Measurements from ENCODE around the gene COL19A1. TPM values are rescaled to one million over a fixed set of nuclear protein-coding genes. Genes with fewer than 3 reads are reported as not detected.

Gene COL19A1
- total and polyA plus RNA-seq, 9 donors = 0.61 to 11.1 (median 2.8) TPM

DNA sequence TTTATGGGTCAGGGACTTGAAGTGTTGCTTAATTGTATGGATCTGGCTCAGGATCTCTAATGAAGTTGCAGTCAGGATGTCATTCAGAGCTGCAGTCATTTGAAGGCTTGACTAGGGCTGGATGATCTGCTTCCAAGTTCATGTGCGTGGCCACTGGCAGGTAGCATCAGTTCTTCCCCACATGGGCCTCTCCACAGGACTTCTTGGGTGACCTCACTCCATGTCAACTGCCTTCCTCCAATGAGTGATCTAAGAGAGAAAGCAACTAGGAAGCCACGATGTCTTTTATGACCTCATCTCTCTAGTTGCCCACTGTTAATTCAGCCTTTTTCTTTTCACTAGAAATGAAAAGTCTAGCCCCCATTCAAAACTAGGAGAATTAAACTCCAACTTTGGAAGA lies 332.4 kb downstream of the COL19A1 start:
- Histone ChIP-seq H3K4me1 (ENCODE audit: control insufficient read depth, insufficient read depth, low read length) (no peaks in the 10 kb centered on the region), H3K4me3 (ENCODE audit: low read length) (no peak overlapping the region), H3K36me3 (ENCODE audit: control insufficient read depth, insufficient read depth, low read length) (no peaks in the 10 kb centered on the region), H3K9me3 (replicated peaks; ENCODE audit: control insufficient read depth, low read depth, low read length) (no peaks in the 10 kb centered on the region), H3K27me3 (ENCODE audit: control insufficient read depth, insufficient read depth, low read length) (no peaks in the 10 kb centered on the region), H3K27ac (ENCODE audit: low read length) (no peak overlapping the region)
- DNase-seq = no peak
- no CpG with 5 or more reads among the region's 2 CpGs for WGBS (ENCODE audit: insufficient coverage)

DNA sequence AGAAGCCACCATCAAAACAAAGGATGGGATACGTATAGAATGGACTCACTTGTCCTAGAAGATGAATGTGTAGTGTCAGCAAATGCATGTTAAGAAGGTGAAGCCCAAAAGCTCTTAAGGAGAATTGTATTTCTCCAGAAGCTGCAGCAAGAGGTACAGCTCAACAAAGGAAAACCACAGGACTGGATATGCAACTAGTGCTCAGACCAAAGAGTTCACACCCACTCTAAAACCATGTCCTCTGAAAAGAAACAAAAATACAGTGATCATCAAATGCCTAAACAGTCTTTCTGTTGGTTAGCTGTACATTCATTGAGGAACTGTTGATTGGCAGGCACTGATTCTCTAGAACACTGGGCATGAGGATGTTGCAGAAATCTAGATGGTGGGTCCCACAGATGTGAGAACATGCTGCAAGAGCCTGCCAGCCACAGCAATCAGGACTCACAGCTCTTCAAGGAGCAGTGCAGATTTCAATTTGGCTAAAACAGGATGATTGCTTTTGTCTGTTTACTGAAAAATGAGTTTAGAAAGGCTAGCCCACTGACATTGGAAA lies 342.0 kb downstream of the COL19A1 start:
- Histone ChIP-seq H3K9me3 (replicated peaks; ENCODE audit: control insufficient read depth, low read depth, low read length) (no peaks in the 10 kb centered on the region), H3K27me3 (ENCODE audit: control insufficient read depth, insufficient read depth, low read length) (no peaks in the 10 kb centered on the region), H3K36me3 (ENCODE audit: control insufficient read depth, insufficient read depth, low read length) (no peaks in the 10 kb centered on the region), H3K4me3 (ENCODE audit: low read length) (no peak overlapping the region), H3K27ac (ENCODE audit: low read length) (no peak overlapping the region), H3K4me1 (ENCODE audit: control insufficient read depth, insufficient read depth, low read length) (no peaks in the 10 kb centered on the region)
- no CpG with 5 or more reads among the region's 1 CpG for WGBS (ENCODE audit: insufficient coverage)
- DNase-seq = no peak

DNA sequence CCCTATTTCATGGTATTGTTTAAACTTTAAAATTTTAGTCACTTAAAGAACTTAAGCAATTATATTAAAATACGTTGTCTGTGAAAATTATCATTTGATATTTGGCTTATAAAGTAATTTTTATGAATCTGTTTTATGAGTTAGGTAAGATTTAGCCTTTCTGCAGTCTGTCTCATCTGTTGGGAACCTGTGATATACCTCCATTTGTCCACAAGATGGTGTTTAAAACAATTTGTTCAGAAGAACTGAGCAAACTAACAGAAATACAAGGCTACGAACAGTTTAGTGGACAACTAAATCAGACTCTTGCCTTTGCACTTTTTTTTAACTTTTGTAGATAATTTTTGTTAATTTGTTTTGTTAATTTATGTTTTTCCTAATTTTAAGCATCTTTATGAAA lies 344.1 kb downstream of the COL19A1 start:
- Histone ChIP-seq H3K4me1 (ENCODE audit: control insufficient read depth, insufficient read depth, low read length) (no peaks in the 10 kb centered on the region), H3K36me3 (ENCODE audit: control insufficient read depth, insufficient read depth, low read length) (no peaks in the 10 kb centered on the region), H3K9me3 (replicated peaks; ENCODE audit: control insufficient read depth, low read depth, low read length) (no peaks in the 10 kb centered on the region), H3K27me3 (ENCODE audit: control insufficient read depth, insufficient read depth, low read length) (no peaks in the 10 kb centered on the region), H3K27ac (ENCODE audit: low read length) (no peak overlapping the region), H3K4me3 (ENCODE audit: low read length) (no peak overlapping the region)
- WGBS (ENCODE audit: insufficient coverage) = no CpG with 5 or more reads among the region's 2 CpGs
- DNase-seq = no peak

DNA sequence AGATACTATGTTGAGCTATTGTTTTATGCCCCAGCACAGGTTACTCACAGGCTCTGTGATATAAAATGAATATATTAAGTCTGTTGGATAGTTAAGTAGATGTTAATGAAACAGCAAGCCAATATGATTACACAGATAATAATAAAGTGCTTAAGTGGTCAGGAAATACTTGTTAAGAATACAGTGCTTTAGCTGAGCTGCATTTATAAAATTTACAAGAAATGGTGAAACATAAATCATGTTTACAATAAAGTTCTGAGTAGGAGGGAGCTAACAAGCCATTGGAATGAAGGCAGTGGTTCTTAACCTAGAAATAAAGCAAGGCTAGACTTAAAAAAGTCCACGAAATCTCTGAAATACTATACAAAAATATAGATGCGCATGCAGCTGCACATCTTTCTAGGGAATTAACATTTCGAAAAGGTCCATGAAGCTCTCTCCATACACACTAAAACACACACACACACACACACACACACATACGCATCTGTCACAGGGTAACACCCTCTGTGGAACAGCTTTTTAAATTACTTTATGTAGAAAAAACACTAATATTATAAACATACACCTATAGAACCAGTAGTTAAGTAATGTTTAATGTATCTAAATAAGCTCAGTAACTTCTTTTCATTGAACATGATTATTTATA lies 349.2 kb downstream of the COL19A1 start:
- Histone ChIP-seq H3K4me1 (ENCODE audit: control insufficient read depth, insufficient read depth, low read length) (no peaks in the 10 kb centered on the region), H3K9me3 (replicated peaks; ENCODE audit: control insufficient read depth, low read depth, low read length) (no peaks in the 10 kb centered on the region), H3K27me3 (ENCODE audit: control insufficient read depth, insufficient read depth, low read length) (no peaks in the 10 kb centered on the region), H3K27ac (ENCODE audit: low read length) (no peak overlapping the region), H3K4me3 (ENCODE audit: low read length) (no peak overlapping the region), H3K36me3 (ENCODE audit: control insufficient read depth, insufficient read depth, low read length) (no peaks in the 10 kb centered on the region)
- WGBS (ENCODE audit: insufficient coverage) = no CpG with 5 or more reads among the region's 4 CpGs
- DNase-seq = no peak

DNA sequence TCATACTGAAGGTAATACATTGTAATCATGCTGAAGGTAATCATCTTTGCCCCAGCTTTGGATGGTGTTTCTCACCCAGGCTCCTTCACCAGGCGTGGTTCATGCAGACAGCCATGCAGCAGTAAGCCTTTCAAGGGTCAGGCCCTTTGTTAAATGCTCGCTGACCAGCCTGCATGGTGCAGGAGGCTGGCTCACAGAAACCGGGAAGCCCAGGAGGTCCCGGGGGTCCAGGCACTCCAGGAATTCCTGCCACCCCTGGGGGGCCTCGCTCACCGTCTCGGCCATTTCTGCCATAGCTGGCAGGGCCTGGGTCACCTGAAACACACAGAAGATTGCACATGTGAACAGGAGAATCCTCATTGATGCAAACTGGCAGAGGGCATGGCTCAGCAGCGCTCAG lies 350.4 kb downstream of the COL19A1 start:
- Histone ChIP-seq H3K4me3 (ENCODE audit: low read length) (no peak overlapping the region), H3K36me3 (ENCODE audit: control insufficient read depth, insufficient read depth, low read length) (no peaks in the 10 kb centered on the region), H3K27ac (ENCODE audit: low read length) (no peak overlapping the region), H3K9me3 (replicated peaks; ENCODE audit: control insufficient read depth, low read depth, low read length) (no peaks in the 10 kb centered on the region), H3K4me1 (ENCODE audit: control insufficient read depth, insufficient read depth, low read length) (no peaks in the 10 kb centered on the region), H3K27me3 (ENCODE audit: control insufficient read depth, insufficient read depth, low read length) (no peaks in the 10 kb centered on the region)
- no peak for DNase-seq
- WGBS (ENCODE audit: insufficient coverage) = 56% methylated on average over 8 of the region's 8 CpGs

- 80% methylated on average over 1 of the region's 1 CpG for WGBS (ENCODE audit: insufficient coverage)
- H3K9me3 ChIP-seq (replicated peaks; ENCODE audit: control insufficient read depth, low read depth, low read length) = no peaks in the 10 kb centered on the region
- no peaks in the 10 kb centered on the region for H3K36me3 ChIP-seq (ENCODE audit: control insufficient read depth, insufficient read depth, low read length)
- H3K4me3 ChIP-seq (ENCODE audit: low read length) = no peak overlapping the region
- H3K27ac ChIP-seq (ENCODE audit: low read length) = no peak overlapping the region
- H3K27me3 ChIP-seq (ENCODE audit: control insufficient read depth, insufficient read depth, low read length) = no peaks in the 10 kb centered on the region
- H3K4me1 ChIP-seq (ENCODE audit: control insufficient read depth, insufficient read depth, low read length) = no peaks in the 10 kb centered on the region
- DNase-seq = no peak
Observed at GRCh38 chr6:70219943-70220613, 353.7 kb downstream of the COL19A1 start.

- H3K27me3 ChIP-seq (ENCODE audit: control insufficient read depth, insufficient read depth, low read length) = no peaks in the 10 kb centered on the region
- H3K4me1 ChIP-seq (ENCODE audit: control insufficient read depth, insufficient read depth, low read length) = no peaks in the 10 kb centered on the region
- no peaks in the 10 kb centered on the region for H3K9me3 ChIP-seq (replicated peaks; ENCODE audit: control insufficient read depth, low read depth, low read length)
- H3K27ac ChIP-seq (ENCODE audit: low read length) = no peak overlapping the region
- H3K4me3 ChIP-seq (ENCODE audit: low read length) = no peak overlapping the region
- WGBS (ENCODE audit: insufficient coverage) = no CpG with 5 or more reads among the region's 4 CpGs
- no peaks in the 10 kb centered on the region for H3K36me3 ChIP-seq (ENCODE audit: control insufficient read depth, insufficient read depth, low read length)
- DNase-seq = peak; percentile 56
Observed at GRCh38 chr6:70221025-70221714, 354.8 kb downstream of the COL19A1 start.

- DNase-seq = no peak
- H3K9me3 ChIP-seq (replicated peaks; ENCODE audit: control insufficient read depth, low read depth, low read length) = no peaks in the 10 kb centered on the region
- no peak overlapping the region for H3K27ac ChIP-seq (ENCODE audit: low read length)
- H3K36me3 ChIP-seq (ENCODE audit: control insufficient read depth, insufficient read depth, low read length) = no peaks in the 10 kb centered on the region
- no peaks in the 10 kb centered on the region for H3K4me1 ChIP-seq (ENCODE audit: control insufficient read depth, insufficient read depth, low read length)
- H3K27me3 ChIP-seq (ENCODE audit: control insufficient read depth, insufficient read depth, low read length) = no peaks in the 10 kb centered on the region
- H3K4me3 ChIP-seq (ENCODE audit: low read length) = no peak overlapping the region
- WGBS (ENCODE audit: insufficient coverage) = 64% methylated on average over 4 of the region's 6 CpGs
Observed at GRCh38 chr6:70221715-70222438, 355.5 kb downstream of the COL19A1 start.

GRCh38 chr6:70222439-70222749 lies 356.0 kb downstream of the COL19A1 start:
- Histone ChIP-seq H3K9me3 (replicated peaks; ENCODE audit: control insufficient read depth, low read depth, low read length) (no peaks in the 10 kb centered on the region), H3K36me3 (ENCODE audit: control insufficient read depth, insufficient read depth, low read length) (no peaks in the 10 kb centered on the region), H3K27ac (ENCODE audit: low read length) (no peak overlapping the region), H3K4me3 (ENCODE audit: low read length) (no peak overlapping the region), H3K27me3 (ENCODE audit: control insufficient read depth, insufficient read depth, low read length) (no peaks in the 10 kb centered on the region), H3K4me1 (ENCODE audit: control insufficient read depth, insufficient read depth, low read length) (no peaks in the 10 kb centered on the region)
- WGBS (ENCODE audit: insufficient coverage) = no CpG with 5 or more reads among the region's 2 CpGs
- DNase-seq = no peak

DNA sequence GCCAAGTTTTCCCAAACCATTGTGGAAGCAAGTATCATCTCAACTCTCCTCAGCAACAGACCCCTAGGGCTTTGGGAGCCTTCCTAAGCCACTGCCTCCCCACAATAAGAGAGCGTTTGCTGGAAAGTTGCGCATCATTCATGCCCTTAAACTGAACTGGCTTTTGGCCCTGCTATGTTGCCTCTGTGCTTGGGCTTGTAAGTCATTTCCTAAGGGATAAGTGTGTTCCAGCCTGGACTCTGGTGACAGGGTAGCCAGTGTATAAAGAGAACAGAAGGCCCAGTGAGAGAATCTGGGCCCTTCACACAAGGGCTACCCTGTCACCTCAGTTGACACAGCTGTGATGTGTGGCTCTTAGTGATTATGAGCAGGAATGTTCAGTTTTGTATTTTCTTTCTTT lies 358.7 kb downstream of the COL19A1 start:
- WGBS (ENCODE audit: insufficient coverage) = 61% methylated on average over 2 of the region's 2 CpGs
- Histone ChIP-seq H3K27me3 (ENCODE audit: control insufficient read depth, insufficient read depth, low read length) (no peaks in the 10 kb centered on the region), H3K36me3 (ENCODE audit: control insufficient read depth, insufficient read depth, low read length) (no peaks in the 10 kb centered on the region), H3K9me3 (replicated peaks; ENCODE audit: control insufficient read depth, low read depth, low read length) (no peaks in the 10 kb centered on the region), H3K4me1 (ENCODE audit: control insufficient read depth, insufficient read depth, low read length) (no peaks in the 10 kb centered on the region), H3K4me3 (ENCODE audit: low read length) (no peak overlapping the region), H3K27ac (ENCODE audit: low read length) (no peak overlapping the region)
- peak; percentile 27 for DNase-seq
